ENCODE measurements around the gene PLPP3. TPM values are rescaled to one million over a fixed set of nuclear protein-coding genes. Genes with fewer than 3 reads are reported as not detected.

Gene PLPP3
- total RNA-seq, 1 experiment from 2014 or later: 26.7 TPM

DNA sequence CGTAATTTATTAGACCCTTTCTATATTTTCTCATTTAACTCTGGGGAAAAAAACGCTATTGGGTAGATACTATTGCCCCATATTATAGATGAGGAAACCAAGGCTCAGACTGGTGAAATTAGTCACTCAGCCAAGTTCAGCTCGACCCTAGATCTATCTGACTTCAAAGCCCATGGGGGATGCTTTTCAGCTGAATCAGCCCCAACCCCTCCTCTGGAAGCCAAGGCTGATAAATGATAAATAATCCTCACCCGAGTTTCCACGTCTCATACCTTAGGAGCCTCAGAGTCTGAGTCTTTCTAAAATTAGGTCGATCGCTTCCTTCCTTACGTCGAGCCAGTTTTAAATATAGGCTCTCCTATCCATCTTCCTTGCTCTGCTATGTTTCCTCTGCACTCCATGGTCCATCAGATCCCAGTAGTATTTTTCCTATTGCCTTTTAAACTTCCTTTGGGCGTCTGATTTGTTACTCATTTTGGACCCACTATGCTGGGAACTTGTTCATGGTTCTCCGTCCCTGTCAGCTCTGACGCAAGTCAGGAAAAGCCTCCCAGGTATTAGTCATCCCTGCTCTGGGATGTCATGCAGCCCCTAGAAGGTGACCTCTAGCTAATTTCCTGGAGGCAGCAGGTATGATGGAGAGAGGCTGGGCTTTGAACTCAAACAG lies 122.8 kb downstream of the PLPP3 start:
- no peak for DNase-seq
- no peak overlapping the region for H3K4me3 Mint-ChIP-seq

More for the DNA sequence above, 122.8 kb downstream of the PLPP3 start:
- H2BK120ac ChIP-seq (ENCODE audit: low read depth, low read length, poor library complexity, severe bottlenecking): no peak overlapping the region
- no peaks in the 10 kb centered on the region; the same call in 1 of the 2 replicates for H3K27me3 ChIP-seq (ENCODE audit: insufficient read depth, low read length)
- no peaks in the 10 kb centered on the region for H3K79me2 ChIP-seq (ENCODE audit: insufficient read depth, low read length)
- no CpG with 5 or more reads among the region's 12 CpGs for WGBS (ENCODE audit: extremely low coverage, insufficient read length, low lambda C conversion rate)
- H3K27ac ChIP-seq (ENCODE audit: insufficient read length, low read depth, low read length): no peak overlapping the region
- no peak overlapping the region for H4K8ac ChIP-seq (replicated peaks; ENCODE audit: insufficient read length, low read depth, low read length)
- H3K4me1 Mint-ChIP-seq: peaks cover 43 to 46% of the 10 kb centered on the region in 2 experiments
- H3K23ac ChIP-seq (ENCODE audit: insufficient read length, low read depth, low read length): no peak overlapping the region
- no peak overlapping the region for H2BK5ac ChIP-seq (ENCODE audit: insufficient read length, low read length)
- H3K4me2 ChIP-seq (ENCODE audit: insufficient read depth, insufficient read length, low read length): no peak overlapping the region
- H3K23me2 ChIP-seq (ENCODE audit: insufficient read length, low read depth, low read length, poor library complexity, severe bottlenecking): no peaks in the 10 kb centered on the region
- H3K79me1 ChIP-seq (ENCODE audit: insufficient read depth, low read depth, low read length, poor library complexity, severe bottlenecking): no peaks in the 10 kb centered on the region
- H3K36me3 Mint-ChIP-seq (ENCODE audit: insufficient read depth in 1 of 3, low read depth in 3 of 3): peaks cover 0 to 6% (median 0%) of the 10 kb centered on the region in 3 experiments; a peak in 2 of 7 replicates
- H2BK15ac ChIP-seq (ENCODE audit: low read depth, low read length): no peak overlapping the region
- H2AFZ ChIP-seq (ENCODE audit: low read length): no peak overlapping the region
- no peak overlapping the region for H4K91ac ChIP-seq (ENCODE audit: insufficient read length, low read depth, low read length)
- no peak overlapping the region for H3K56ac ChIP-seq (ENCODE audit: insufficient read length, low read depth, low read length)
- no peak overlapping the region for H2BK12ac ChIP-seq (ENCODE audit: insufficient read length, low read depth, low read length)
- H3K4me1 ChIP-seq (ENCODE audit: insufficient read depth, low read length): peaks cover 18% of the 10 kb centered on the region
- no peaks in the 10 kb centered on the region for H3K9me3 ChIP-seq (ENCODE audit: control insufficient read depth, low read depth, low read length)
- no peak overlapping the region for H3K18ac ChIP-seq (ENCODE audit: insufficient read length, low read depth, low read length)
- peaks cover 2% of the 10 kb centered on the region; the same call in 1 of the 2 replicates for H3K27me3 Mint-ChIP-seq (ENCODE audit: low read depth)
- H3T11ph ChIP-seq (ENCODE audit: low read length): no peak overlapping the region
- TF ChIP-seq, protein P1, sequence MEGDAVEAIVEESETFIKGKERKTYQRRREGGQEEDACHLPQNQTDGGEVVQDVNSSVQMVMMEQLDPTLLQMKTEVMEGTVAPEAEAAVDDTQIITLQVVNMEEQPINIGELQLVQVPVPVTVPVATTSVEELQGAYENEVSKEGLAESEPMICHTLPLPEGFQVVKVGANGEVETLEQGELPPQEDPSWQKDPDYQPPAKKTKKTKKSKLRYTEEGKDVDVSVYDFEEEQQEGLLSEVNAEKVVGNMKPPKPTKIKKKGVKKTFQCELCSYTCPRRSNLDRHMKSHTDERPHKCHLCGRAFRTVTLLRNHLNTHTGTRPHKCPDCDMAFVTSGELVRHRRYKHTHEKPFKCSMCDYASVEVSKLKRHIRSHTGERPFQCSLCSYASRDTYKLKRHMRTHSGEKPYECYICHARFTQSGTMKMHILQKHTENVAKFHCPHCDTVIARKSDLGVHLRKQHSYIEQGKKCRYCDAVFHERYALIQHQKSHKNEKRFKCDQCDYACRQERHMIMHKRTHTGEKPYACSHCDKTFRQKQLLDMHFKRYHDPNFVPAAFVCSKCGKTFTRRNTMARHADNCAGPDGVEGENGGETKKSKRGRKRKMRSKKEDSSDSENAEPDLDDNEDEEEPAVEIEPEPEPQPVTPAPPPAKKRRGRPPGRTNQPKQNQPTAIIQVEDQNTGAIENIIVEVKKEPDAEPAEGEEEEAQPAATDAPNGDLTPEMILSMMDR (conservative IDR thresholded peaks at IDR 0.05): no peak
- H3K27ac Mint-ChIP-seq: no peak overlapping the region
- H4K5ac ChIP-seq (ENCODE audit: insufficient read length, low read depth, low read length): no peak overlapping the region
- H2BK20ac ChIP-seq (ENCODE audit: low read depth, low read length, poor library complexity, severe bottlenecking): no peak overlapping the region
- H3K14ac ChIP-seq (ENCODE audit: insufficient read depth, low read length): no peak overlapping the region
- no peaks in the 10 kb centered on the region for H3K9me3 Mint-ChIP-seq
- H3K9ac ChIP-seq (ENCODE audit: extremely low read depth, insufficient read length, low read length): no peak overlapping the region
- H2AK5ac ChIP-seq (ENCODE audit: insufficient read length, low read length): no peak overlapping the region
- no peaks in the 10 kb centered on the region for H4K20me1 ChIP-seq (ENCODE audit: control insufficient read depth, insufficient read depth, insufficient read length)
- no peak overlapping the region for H3K4ac ChIP-seq (ENCODE audit: low read depth, low read length)

Measured in H9 (cell line).